HEK293T (cell line): ENCODE data around the gene PITRM1.

Experiments used
- CTCF ChIA-PET: fragments of 350-600 bp; formaldehyde crosslinking; extraction: SDS; loops from one replicate; lab custom pipeline; 2021; ENCODE audit warnings: antibody characterized with exemption, inconsistent platforms; lab: Yijun Ruan, JAX
- POLR2A ChIA-PET: fragments of 350-600 bp; formaldehyde crosslinking; extraction: SDS; loops from one replicate; lab custom pipeline; 2020; ENCODE audit warnings: antibody characterized with exemption, inconsistent platforms; lab: Yijun Ruan, JAX
- DNase-seq: peaks from one replicate; pipeline ENCODE4 v3.0.0; 2012; ENCODE audit warnings: mixed read lengths; ENCODE audit errors: extremely low spot score
- ARNT ChIP-seq: fragments of 450-650 bp; IDR thresholded peaks from 2 replicates; pipeline ENCODE4 v1.6.1; 2017; ENCODE audit warnings: mild to moderate bottlenecking
- BHLHE40 ChIP-seq: fragments of 450-650 bp; IDR thresholded peaks from 2 replicates; pipeline ENCODE4 v1.6.1; 2016; ENCODE audit warnings: mild to moderate bottlenecking, moderate library complexity, borderline replicate concordance
- CTBP1 ChIP-seq: fragments of 450-650 bp; IDR thresholded peaks from 2 replicates; pipeline ENCODE4 v1.6.1; 2016; ENCODE audit warnings: borderline replicate concordance
- ELF4 ChIP-seq: fragments of 450-650 bp; IDR thresholded peaks from 2 replicates; pipeline ENCODE4 v1.6.1; 2017; ENCODE audit warnings: antibody characterized with exemption
- FOXA1 ChIP-seq: fragments of 450-650 bp; IDR thresholded peaks from 2 replicates; pipeline ENCODE4 v1.6.1; 2016; ENCODE audit warnings: mild to moderate bottlenecking
- FOXK2 ChIP-seq: fragments of 450-650 bp; IDR thresholded peaks from 2 replicates; pipeline ENCODE4 v1.6.1; 2016; ENCODE audit warnings: mild to moderate bottlenecking
- FOXM1 ChIP-seq: fragments of 450-650 bp; IDR thresholded peaks from 2 replicates; pipeline ENCODE4 v1.6.1; 2017; ENCODE audit warnings: mild to moderate bottlenecking, borderline replicate concordance
- HDGF ChIP-seq: fragments of 450-650 bp; IDR thresholded peaks from 2 replicates; pipeline ENCODE4 v1.6.1; 2017; ENCODE audit warnings: antibody characterized with exemption, borderline replicate concordance
- L3MBTL2 ChIP-seq: fragments of 450-650 bp; conservative IDR thresholded peaks from 2 replicates; pipeline ENCODE4 v1.6.1; 2016; ENCODE audit warnings: mild to moderate bottlenecking
- LEF1 ChIP-seq: fragments of 450-650 bp; IDR thresholded peaks from 2 replicates; pipeline ENCODE4 v1.6.1; 2017; ENCODE audit warnings: mild to moderate bottlenecking, borderline replicate concordance
- NFRKB ChIP-seq: fragments of 450-650 bp; IDR thresholded peaks from 2 replicates; pipeline ENCODE4 v1.6.1; 2016; ENCODE audit warnings: mild to moderate bottlenecking, moderate library complexity
- PKNOX1 ChIP-seq: fragments of 450-650 bp; IDR thresholded peaks from 2 replicates; pipeline ENCODE4 v1.6.1; 2016
- SP1 ChIP-seq: fragments of 450-650 bp; IDR thresholded peaks from 2 replicates; pipeline ENCODE4 v1.6.1; 2017
- SUZ12 ChIP-seq: fragments of 450-650 bp; IDR thresholded peaks from 2 replicates; pipeline ENCODE4 v1.6.1; 2016; ENCODE audit warnings: mild to moderate bottlenecking
- TARDBP ChIP-seq: fragments of 450-650 bp; IDR thresholded peaks from 2 replicates; pipeline ENCODE4 v1.6.1; 2016
- ZNF384 ChIP-seq: fragments of 450-650 bp; IDR thresholded peaks from 2 replicates; pipeline ENCODE4 v1.6.1; 2016

The PITRM1 gene

GRCh38 chr10:3208481-3209406 lies 36.2 kb upstream of the PITRM1 start:
- no peak for TF ChIP-seq L3MBTL2
- TF ChIP-seq TARDBP, result no peak
- TF ChIP-seq LEF1, result no peak
- ChIA-PET CTCF (interaction anchor here (1.8 kb wide), 1 partner anchor 11 kb away, joined by 5 read pairs; no protein-coding TSS in a partner anchor), POLR2A (no interaction called here)
- no peak for DNase-seq

DNA sequence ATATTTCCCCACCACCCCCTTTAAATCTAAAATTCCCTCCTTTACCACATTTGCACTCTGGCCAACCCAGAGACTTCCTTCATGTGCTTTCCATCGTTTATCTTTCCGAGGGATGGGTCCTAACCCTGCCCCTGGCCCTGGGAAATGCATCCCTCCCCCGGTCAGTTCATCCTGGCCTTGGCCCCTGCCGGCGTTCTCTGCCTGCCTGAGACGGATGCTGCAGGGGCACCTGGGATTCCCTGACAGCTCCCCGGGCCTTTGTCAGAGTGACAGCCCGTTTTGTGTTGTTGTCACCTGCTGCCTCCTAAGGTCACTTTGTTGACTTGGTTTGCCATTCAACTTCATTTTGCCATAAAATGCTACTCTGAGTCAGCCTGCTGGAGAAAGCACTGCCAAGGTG lies 34.8 kb upstream of the PITRM1 start:
- DNase-seq, result no peak
- TF ChIP-seq BHLHE40 (no peak), CTBP1 (no peak), ARNT (no peak), HDGF (no peak), L3MBTL2 (no peak), FOXK2 (no peak), LEF1 (no peak), ZNF384 (no peak)
- POLR2A ChIA-PET, result no interaction called here
- CTCF ChIA-PET, result no interaction called here

DNA sequence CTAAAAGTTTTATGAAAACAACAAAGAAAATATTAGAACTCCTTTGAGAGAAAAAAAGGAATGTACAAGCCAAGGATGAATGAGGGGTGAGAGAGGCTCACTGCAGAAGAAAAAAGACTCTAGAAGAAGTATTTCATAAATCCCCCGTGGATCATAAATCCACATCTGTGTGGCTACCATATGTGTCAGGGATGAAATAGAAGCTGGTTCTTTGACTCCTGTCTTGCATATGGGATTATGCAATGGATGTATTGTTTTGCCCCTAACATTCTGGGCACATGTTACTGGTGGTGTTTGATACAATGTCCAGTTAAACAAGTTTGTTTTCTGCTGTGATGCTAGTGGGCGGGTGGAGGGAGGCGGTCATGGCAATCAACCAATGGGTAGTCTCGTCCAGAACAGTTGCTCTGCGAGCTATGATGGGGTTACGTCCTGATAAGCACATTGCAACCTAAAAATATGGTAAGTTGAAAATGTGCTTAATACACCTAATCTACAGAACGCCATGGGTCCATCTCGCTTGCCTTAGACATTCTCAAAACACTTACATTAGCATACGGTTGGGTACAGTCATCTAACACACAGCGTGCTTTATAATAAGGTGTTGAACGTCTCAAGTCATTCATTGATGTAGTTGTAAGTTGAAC lies 34.1 kb upstream of the PITRM1 start:
- POLR2A ChIA-PET, result no interaction called here
- no peak for DNase-seq
- CTCF ChIA-PET, result no interaction called here
- no peak for TF ChIP-seq ELF4

DNA sequence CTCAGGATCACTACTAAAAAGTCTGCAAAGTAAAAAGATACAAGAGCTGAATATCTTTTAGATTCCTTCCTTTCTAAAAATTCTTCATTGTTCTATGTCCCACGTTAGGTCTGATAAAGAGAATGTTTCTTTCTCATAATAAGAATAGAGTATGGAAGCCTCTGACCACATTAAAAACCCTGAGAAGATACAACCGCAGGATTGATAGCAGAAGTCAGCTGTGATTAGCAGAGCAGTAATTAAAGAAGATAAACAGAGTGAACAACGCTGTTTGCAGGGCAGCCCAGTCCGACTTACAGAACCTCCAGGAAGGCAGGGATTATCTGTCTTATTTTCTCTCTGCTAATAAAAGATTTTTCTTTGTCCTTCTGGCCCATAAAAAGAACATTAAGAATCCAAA lies 31.4 kb upstream of the PITRM1 start:
- ChIA-PET CTCF (no interaction called here), POLR2A (interaction anchor here (1.4 kb wide), 1 partner anchor 12 kb away, joined by 3 read pairs; no protein-coding TSS in a partner anchor)
- DNase-seq, result no peak
- TF ChIP-seq TARDBP (no peak), HDGF (no peak), FOXM1 (no peak), CTBP1 (no peak), FOXA1 (no peak), BHLHE40 (no peak), LEF1 (no peak), FOXK2 (no peak), ZNF384 (no peak), SUZ12 (no peak), L3MBTL2 (no peak), SP1 (no peak), NFRKB (no peak), ELF4 (no peak), PKNOX1 (no peak), ARNT (no peak)

DNA sequence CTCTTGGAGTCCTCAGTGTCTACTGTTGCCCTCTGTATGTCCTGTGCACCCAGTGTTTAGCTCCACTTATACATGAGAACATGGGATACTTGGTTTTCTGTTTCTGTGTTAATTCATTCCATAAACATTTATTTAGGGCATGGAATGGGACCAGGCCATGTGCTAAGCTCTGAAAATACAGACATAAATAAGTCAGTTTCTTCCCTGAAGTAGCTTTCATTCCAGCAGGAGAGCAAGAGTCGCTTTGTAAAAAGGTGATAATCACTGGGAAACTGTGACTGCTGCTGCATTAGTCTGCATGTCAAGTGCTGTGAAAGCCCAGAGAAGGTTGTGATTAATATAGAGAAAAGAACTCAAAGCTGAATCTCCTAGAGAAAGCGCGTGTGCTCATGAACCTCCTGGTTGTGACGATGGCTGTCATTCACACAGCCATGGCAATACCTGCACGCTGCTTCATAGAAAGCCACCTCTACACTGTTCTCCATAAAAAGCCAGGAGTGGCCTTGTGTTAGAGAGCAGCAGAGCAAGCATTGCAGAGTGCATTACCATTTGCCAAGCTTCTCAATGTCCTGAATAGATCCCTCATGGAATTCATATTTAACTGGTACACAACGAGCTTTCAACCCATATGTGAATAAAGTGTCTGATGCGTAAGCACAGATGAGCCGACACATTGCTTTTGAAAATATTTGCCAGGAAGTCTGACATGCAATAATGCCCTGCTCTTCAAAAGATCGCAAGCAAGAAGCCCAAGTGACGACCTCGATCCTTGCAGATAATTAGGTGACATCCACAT lies 30.6 kb upstream of the PITRM1 start:
- CTCF ChIA-PET, result interaction anchor here (0.5 to 0.7 kb wide), 2 partner anchors 19 to 1162 kb away, joined by 3 read pairs; no protein-coding TSS in a partner anchor
- TF ChIP-seq BHLHE40 (no peak), HDGF (no peak), FOXM1 (no peak), SUZ12 (no peak), FOXA1 (no peak), CTBP1 (no peak), PKNOX1 (no peak), ARNT (no peak)
- POLR2A ChIA-PET, result interaction anchor here (1.4 kb wide), 1 partner anchor 12 kb away, joined by 3 read pairs; no protein-coding TSS in a partner anchor
- DNase-seq, result no peak

GRCh38 chr10:3201796-3202195 lies 29.2 kb upstream of the PITRM1 start:
- DNase-seq, result no peak
- no peak for TF ChIP-seq PKNOX1
- TF ChIP-seq FOXA1, result no peak
- TF ChIP-seq ZNF384, result no peak
- no peak for TF ChIP-seq SUZ12
- no peak for TF ChIP-seq NFRKB
- no peak for TF ChIP-seq TARDBP
- ChIA-PET CTCF (no interaction called here), POLR2A (no interaction called here)
